GM23248 (cell line): ENCODE results near the gene MAP3K20. TPM values are rescaled to one million over a fixed set of nuclear protein-coding genes. Genes with fewer than 3 reads are reported as not detected.
"Not testable (repeated sequence)": the region's sequence is repeated elsewhere in the genome, so short reads cannot be mapped to it uniquely, and the experiment has no call there.

Experiments
- DNase-seq: peaks from one replicate; pipeline ENCODE4 v3.0.0-alpha.2; 2015
- H2AFZ ChIP-seq: fragments of 200-600 bp; sonication (generic); 2 replicates; pipeline ENCODE4 v1.6.1; 2016; ENCODE audit warnings: antibody characterized with exemption
- H3F3A ChIP-seq: fragments of 200-600 bp; sonication (generic); 2 replicates; pipeline ENCODE4 v1.6.1; 2016; ENCODE audit warnings: mild to moderate bottlenecking, antibody characterized with exemption, mixed run types; ENCODE audit not compliant: insufficient read depth
- H3K27ac ChIP-seq: fragments of 200-600 bp; sonication (generic); 2 replicates; pipeline ENCODE4 v1.5.1; 2016; ENCODE audit warnings: mild to moderate bottlenecking
- H3K27me3 ChIP-seq: fragments of 200-600 bp; sonication (generic); replicated peaks from 2 replicates; pipeline ENCODE4 v1.6.1; 2016; ENCODE audit warnings: mild to moderate bottlenecking; ENCODE audit not compliant: insufficient read depth
- H3K36me3 ChIP-seq: fragments of 200-600 bp; sonication (generic); 2 replicates; pipeline ENCODE4 v1.6.1; 2016; ENCODE audit warnings: low read depth, mild to moderate bottlenecking
- H3K4me1 ChIP-seq: fragments of 200-600 bp; sonication (generic); 2 replicates; pipeline ENCODE4 v1.6.1; 2016; ENCODE audit warnings: mild to moderate bottlenecking; ENCODE audit not compliant: insufficient read depth
- H3K4me2 ChIP-seq: fragments of 200-600 bp; sonication (generic); one replicate; pipeline ENCODE4 v1.6.1; 2016; ENCODE audit warnings: mild to moderate bottlenecking; ENCODE audit not compliant: unreplicated experiment
- H3K4me3 ChIP-seq: fragments of 200-600 bp; sonication (generic); 2 replicates; pipeline ENCODE4 v1.5.1; 2016; ENCODE audit warnings: mild to moderate bottlenecking
- H3K79me2 ChIP-seq: fragments of 200-600 bp; sonication (generic); 2 replicates; pipeline ENCODE4 v1.6.1; 2016; ENCODE audit warnings: mild to moderate bottlenecking; ENCODE audit not compliant: insufficient read depth
- H3K9ac ChIP-seq: fragments of 200-600 bp; sonication (generic); 2 replicates; pipeline ENCODE4 v1.6.1; 2016; ENCODE audit warnings: mild to moderate bottlenecking
- H3K9me2 ChIP-seq: fragments of 200-600 bp; sonication (generic); 2 replicates; pipeline ENCODE4 v1.6.1; 2016; ENCODE audit warnings: mixed run types, mild to moderate bottlenecking, moderate library complexity; ENCODE audit not compliant: insufficient read depth
- H3K9me3 ChIP-seq: fragments of 200-600 bp; sonication (generic); one replicate; pipeline ENCODE4 v1.6.1; 2017; ENCODE audit warnings: low read depth
- H4K20me1 ChIP-seq: fragments of 200-600 bp; sonication (generic); 2 replicates; pipeline ENCODE4 v1.6.0; 2016; ENCODE audit not compliant: insufficient read depth
- EZH2 ChIP-seq: fragments of 200-600 bp; sonication (generic); IDR thresholded peaks from 2 replicates; pipeline ENCODE4 v1.6.1; 2018; ENCODE audit warnings: antibody characterized with exemption, mild to moderate bottlenecking; ENCODE audit not compliant: insufficient read depth, poor library complexity, severe bottlenecking
- EZH2phosphoT487 ChIP-seq: fragments of 200-600 bp; sonication (generic); IDR thresholded peaks from 2 replicates; pipeline ENCODE4 v1.6.1; 2018; ENCODE audit warnings: antibody characterized with exemption, moderate library complexity, mild to moderate bottlenecking, low read depth; ENCODE audit not compliant: insufficient read depth
- WGBS, 2 experiments: methylation state at CpG; one replicate each; pipeline ENCODE4 v1.1.6; 2015 to 2017; ENCODE audit warnings: low lambda C conversion rate in 2 of 2, low coverage in 1 of 2; ENCODE audit errors: missing lambda C conversion rate in 2 of 2; 5-methylcytosine and 5-hydroxymethylcytosine counted together
- in situ Hi-C: fragments of 300-500 bp; cut with MboI; formaldehyde crosslinking; loops from 2 replicates; pipeline ENCODE4 v1.15.0; 2020
- polyA plus RNA-seq: library from polyadenylated mRNA; unstranded; fragments of >200 nt; fragmentation: Nextera tagmentation; extraction: Ambion mirVana; gene quantifications from 2 replicates; pipeline ENCODE4 v1.2.1, GENCODE V29; 2016
- total RNA-seq: library from RNA; depleted of rRNA; stranded (reverse); fragments of >200 nt; shearing (Covaris generic); gene quantifications from 2 replicates; pipeline ENCODE4 v1.2.3, GENCODE V29; 2014

Gene MAP3K20
- total and polyA plus RNA-seq, 2 experiments from 2014 or later = 55.0 to 68.9 TPM

GRCh38 chr2:173034143-173034542 lies 41.5 kb upstream of the MAP3K20 start:
- in situ Hi-C loops = no loop called here
- Histone ChIP-seq H2AFZ (no peak overlapping the region), H3K79me2 (no peaks in the 10 kb centered on the region), H3K4me1 (no peaks in the 10 kb centered on the region), H3K9me3 (no peaks in the 10 kb centered on the region), H3K4me3 (no peak overlapping the region), H3K36me3 (no peaks in the 10 kb centered on the region), H3K4me2 (no peak overlapping the region), H3K9ac (no peak overlapping the region), H4K20me1 (no peaks in the 10 kb centered on the region), H3K9me2 (no peaks in the 10 kb centered on the region), H3K27ac (no peak overlapping the region), H3F3A (no peaks in the 10 kb centered on the region), H3K27me3 (no peaks in the 10 kb centered on the region)
- TF ChIP-seq EZH2 (no peak), EZH2phosphoT487 (no peak)
- no peak for DNase-seq
- WGBS, 2 experiments = 87 to 89% methylated on average over 7 of the region's 7 CpGs

DNA sequence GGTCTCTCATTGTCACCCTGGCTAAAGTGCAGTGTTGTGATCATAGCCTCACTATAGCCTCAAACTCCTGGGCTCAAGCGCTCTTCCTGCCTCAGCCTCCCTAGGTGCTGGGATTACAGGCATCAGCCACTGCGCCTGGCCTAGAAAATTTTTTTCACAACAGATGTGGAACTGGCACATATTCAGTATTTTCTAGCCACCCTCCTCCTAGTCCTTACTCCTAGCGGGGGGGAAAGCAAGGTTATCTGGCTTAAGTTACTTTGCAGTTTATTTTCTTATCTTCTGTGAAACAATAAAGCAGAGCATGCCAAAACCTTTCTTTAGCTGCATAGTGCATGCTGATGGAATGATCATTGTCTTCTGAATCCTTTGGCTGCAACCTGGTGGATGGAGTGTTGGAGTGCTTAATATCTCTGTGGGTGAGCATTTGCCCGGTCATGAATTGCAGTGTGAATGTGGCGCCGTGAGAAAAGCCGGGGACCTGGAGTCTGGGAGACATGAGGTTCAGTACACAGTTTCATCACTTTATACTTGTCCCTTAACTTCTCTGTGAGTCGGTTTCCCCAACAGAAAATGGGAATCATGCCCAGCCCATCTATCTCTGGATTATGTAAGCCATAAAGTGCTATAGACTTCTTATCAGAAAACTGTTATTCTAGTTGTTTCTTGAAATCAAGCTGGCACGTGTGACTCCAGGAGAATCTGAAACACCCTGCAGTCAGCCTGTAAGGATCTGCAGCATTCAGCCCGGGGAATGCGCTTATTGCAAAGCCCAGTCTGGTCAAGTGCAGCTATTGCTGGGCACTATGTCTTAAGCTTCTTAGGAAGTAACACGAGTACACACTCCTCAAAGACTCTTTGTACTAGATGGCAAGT lies 38.2 kb upstream of the MAP3K20 start:
- H4K20me1 ChIP-seq = no peaks in the 10 kb centered on the region
- H3K27me3 ChIP-seq = no peaks in the 10 kb centered on the region
- no peaks in the 10 kb centered on the region for H3K4me1 ChIP-seq
- H3K36me3 ChIP-seq = no peaks in the 10 kb centered on the region
- no peak overlapping the region for H3K27ac ChIP-seq
- no peak overlapping the region for H3K4me2 ChIP-seq
- H3F3A ChIP-seq = no peaks in the 10 kb centered on the region
- no peaks in the 10 kb centered on the region for H3K9me3 ChIP-seq
- no peak overlapping the region for H2AFZ ChIP-seq
- in situ Hi-C loops = no loop called here
- no peaks in the 10 kb centered on the region for H3K9me2 ChIP-seq
- DNase-seq = no peak
- H3K79me2 ChIP-seq = no peaks in the 10 kb centered on the region
- WGBS, 2 experiments = 87 to 88% methylated on average over 12 of the region's 12 CpGs
- TF ChIP-seq EZH2 = no peak
- no peak for TF ChIP-seq EZH2phosphoT487
- H3K9ac ChIP-seq = no peak overlapping the region
- H3K4me3 ChIP-seq = no peak overlapping the region

DNA sequence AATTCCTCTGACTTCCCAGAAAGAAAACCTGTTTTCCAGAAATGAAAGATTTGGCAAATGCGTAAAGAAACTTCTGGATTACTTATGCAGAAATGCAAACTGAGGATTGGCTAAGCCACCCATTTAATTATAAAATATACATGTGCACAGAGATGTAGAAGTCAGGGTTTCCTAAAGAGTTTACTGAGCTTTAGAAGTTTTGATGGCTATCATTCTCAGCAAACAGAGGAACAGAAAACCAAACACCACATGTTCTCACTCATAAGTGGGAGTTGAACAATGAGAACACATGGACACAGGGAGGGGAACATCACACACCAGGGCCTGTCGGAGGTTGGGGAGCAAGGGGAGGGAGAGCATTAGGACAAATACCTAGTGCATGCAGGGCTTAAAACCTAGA lies 37.4 kb upstream of the MAP3K20 start:
- H3K27ac ChIP-seq, H2AFZ ChIP-seq, H3K27me3 ChIP-seq, H4K20me1 ChIP-seq, DNase-seq, H3F3A ChIP-seq, H3K79me2 ChIP-seq, H3K9ac ChIP-seq, in situ Hi-C loops, H3K4me2 ChIP-seq, H3K36me3 ChIP-seq, H3K4me1 ChIP-seq, H3K9me3 ChIP-seq, H3K9me2 ChIP-seq, H3K4me3 ChIP-seq: not testable (repeated sequence)
- WGBS, 2 experiments = 73 to 78% methylated on average over 2 of the region's 2 CpGs

GRCh38 chr2:173040729-173041128 lies 34.9 kb upstream of the MAP3K20 start:
- H3K27me3 ChIP-seq = no peaks in the 10 kb centered on the region
- H3K79me2 ChIP-seq = no peaks in the 10 kb centered on the region
- no peaks in the 10 kb centered on the region for H3F3A ChIP-seq
- no peak for DNase-seq
- H3K9me2 ChIP-seq = no peaks in the 10 kb centered on the region
- H2AFZ ChIP-seq = no peak overlapping the region
- no peaks in the 10 kb centered on the region for H3K4me1 ChIP-seq
- H3K27ac ChIP-seq = no peak overlapping the region
- no peaks in the 10 kb centered on the region for H3K36me3 ChIP-seq
- H3K9me3 ChIP-seq = no peaks in the 10 kb centered on the region
- no peak for TF ChIP-seq EZH2phosphoT487
- TF ChIP-seq EZH2 = no peak
- H3K4me2 ChIP-seq = no peak overlapping the region
- no peaks in the 10 kb centered on the region for H4K20me1 ChIP-seq
- in situ Hi-C loops = no loop called here
- no peak overlapping the region for H3K9ac ChIP-seq
- no peak overlapping the region for H3K4me3 ChIP-seq

DNA sequence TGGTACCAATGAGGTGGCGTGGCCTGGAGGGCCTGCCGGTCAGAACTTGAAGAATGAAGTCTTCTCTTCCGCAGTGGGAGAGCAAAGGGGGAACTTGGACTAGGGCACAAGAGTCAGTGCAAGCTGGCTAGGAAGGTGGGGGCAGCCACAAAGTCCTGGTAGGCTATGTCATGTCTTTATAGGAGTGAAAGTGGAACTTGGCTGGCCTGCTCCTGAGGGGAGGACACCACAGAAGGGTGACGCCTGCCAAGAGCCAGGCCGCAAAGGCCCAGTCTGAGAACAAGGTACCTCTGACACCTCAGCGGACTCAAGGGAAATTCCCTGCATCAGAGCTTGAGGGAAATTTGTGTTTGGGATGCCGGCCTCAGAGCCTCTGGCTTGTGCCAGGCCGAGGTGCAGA lies 32.2 kb upstream of the MAP3K20 start:
- Histone ChIP-seq H3K4me3 (no peak overlapping the region), H3K27me3 (no peaks in the 10 kb centered on the region), H3K9me2 (no peaks in the 10 kb centered on the region), H3K79me2 (no peaks in the 10 kb centered on the region), H4K20me1 (no peaks in the 10 kb centered on the region), H3K4me2 (no peak overlapping the region), H3K36me3 (no peaks in the 10 kb centered on the region), H3F3A (peaks cover 7% of the 10 kb centered on the region), H3K27ac (no peak overlapping the region), H3K4me1 (peaks cover 7% of the 10 kb centered on the region), H3K9me3 (no peaks in the 10 kb centered on the region), H3K9ac (no peak overlapping the region), H2AFZ (no peak overlapping the region)
- in situ Hi-C loops = no loop called here
- 92 to 100% methylated on average over 8 of the region's 8 CpGs for WGBS, 2 experiments
- no peak for DNase-seq
- no peak for TF ChIP-seq EZH2phosphoT487
- no peak for TF ChIP-seq EZH2
